GM21381 (cell line): ENCODE measurements around the gene RNF180.
"Not testable (repeated sequence)": the region's sequence is repeated elsewhere in the genome, so short reads cannot be mapped to it uniquely, and the experiment has no call there.

Source experiments
- ATAC-seq: cut with Tn5 transposase; IDR thresholded peaks from one replicate; pipeline ENCODE4 v1.9.1; 2021; ENCODE audit warnings: mild to moderate bottlenecking, moderate library complexity; ENCODE audit not compliant: unreplicated experiment

The RNF180 gene

GRCh38 chr5:64347309-64347708 is 181.7 kb downstream of the RNF180 start:
- ATAC-seq = no peak

GRCh38 chr5:64364426-64364825 is 198.8 kb downstream of the RNF180 start:
- ATAC-seq = no peak

- peak; percentile 94 for ATAC-seq
Measured at GRCh38 chr5:64384765-64385164, 219.1 kb downstream of the RNF180 start.

GRCh38 chr5:64397552-64397951 is 231.9 kb downstream of the RNF180 start:
- no peak for ATAC-seq

GRCh38 chr5:64398735-64399134 is 233.1 kb downstream of the RNF180 start:
- not testable (repeated sequence) for ATAC-seq

- ATAC-seq = not testable (repeated sequence)
Measured at GRCh38 chr5:64407103-64407825, 241.6 kb downstream of the RNF180 start.

- no peak for ATAC-seq
Measured at GRCh38 chr5:64417390-64417789, 251.7 kb downstream of the RNF180 start.

- ATAC-seq = no peak
Measured at GRCh38 chr5:64418013-64418412, 252.4 kb downstream of the RNF180 start.
